ENCODE measurements around the gene ARHGAP22. TPM values are rescaled to one million over a fixed set of nuclear protein-coding genes. Genes with fewer than 3 reads are reported as not detected.

Gene ARHGAP22
- total RNA-seq, 3 donors from 2014 or later (not counting 1 experiment from before 2014, with no cell fraction given) = 0.21 to 0.40 TPM; not detected in 1

- H3K36me3 ChIP-seq (ENCODE audit: control insufficient read depth, insufficient read depth, low read length) = no peaks in the 10 kb centered on the region
- H3K27me3 ChIP-seq (ENCODE audit: control insufficient read depth, insufficient read depth, low read length) = no peaks in the 10 kb centered on the region
- H3K4me3 Mint-ChIP-seq = no peak overlapping the region
- DNase-seq = peak in 1 of 2 donors; percentile 14
- H3K27ac Mint-ChIP-seq = no peak overlapping the region
- no peaks in the 10 kb centered on the region for H3K9me3 ChIP-seq (ENCODE audit: control insufficient read depth, insufficient read depth, low read length)
- H3K4me1 ChIP-seq (ENCODE audit: control insufficient read depth, insufficient read depth, low read length) = no peaks in the 10 kb centered on the region
- no peak for TF ChIP-seq CTCF (IDR thresholded peaks at IDR 0.05)
- no peaks in the 10 kb centered on the region for H3K36me3 Mint-ChIP-seq
- no peak overlapping the region for H3K27ac ChIP-seq (ENCODE audit: low read length)
- H3K9me3 Mint-ChIP-seq = no peaks in the 10 kb centered on the region
- H3K27me3 Mint-ChIP-seq (ENCODE audit: low read depth in 2 of 2) = peaks cover 0 to 12% of the 10 kb centered on the region in 2 donors
- H3K4me1 Mint-ChIP-seq = peaks cover 0 to 10% of the 10 kb centered on the region in 2 donors
- WGBS (ENCODE audit: insufficient coverage) = 54% methylated on average over 7 of the region's 7 CpGs
- H3K4me3 ChIP-seq (ENCODE audit: low read length) = no peak overlapping the region
- intact Hi-C loops (cut with micrococcal nuclease) = no loop called here
- no peak for ATAC-seq
These were observed 158.1 kb downstream of the ARHGAP22 start for GRCh38 chr10:48446785-48447184.

- Mint-ChIP-seq H3K9me3 (no peaks in the 10 kb centered on the region), H3K36me3 (no peaks in the 10 kb centered on the region), H3K27me3 (ENCODE audit: low read depth in 2 of 2) (peaks cover 0 to 12% of the 10 kb centered on the region in 2 donors), H3K4me3 (no peak overlapping the region), H3K27ac (no peak overlapping the region), H3K4me1 (peaks cover 0 to 10% of the 10 kb centered on the region in 2 donors)
- H3K9me3 ChIP-seq (ENCODE audit: control insufficient read depth, insufficient read depth, low read length) = no peaks in the 10 kb centered on the region
- DNase-seq (no peak), ATAC-seq (no peak)
- intact Hi-C loops (cut with micrococcal nuclease) = no loop called here
- H3K4me1 ChIP-seq (ENCODE audit: control insufficient read depth, insufficient read depth, low read length) = no peaks in the 10 kb centered on the region
- TF ChIP-seq CTCF (IDR thresholded peaks at IDR 0.05) = no peak
- no peaks in the 10 kb centered on the region for H3K27me3 ChIP-seq (ENCODE audit: control insufficient read depth, insufficient read depth, low read length)
- 83% methylated on average over 7 of the region's 7 CpGs for WGBS (ENCODE audit: insufficient coverage)
- H3K27ac ChIP-seq (ENCODE audit: low read length) = no peak overlapping the region
- no peaks in the 10 kb centered on the region for H3K36me3 ChIP-seq (ENCODE audit: control insufficient read depth, insufficient read depth, low read length)
- H3K4me3 ChIP-seq (ENCODE audit: low read length) = no peak overlapping the region
These were observed 158.9 kb downstream of the ARHGAP22 start for GRCh38 chr10:48445932-48446331.

DNA sequence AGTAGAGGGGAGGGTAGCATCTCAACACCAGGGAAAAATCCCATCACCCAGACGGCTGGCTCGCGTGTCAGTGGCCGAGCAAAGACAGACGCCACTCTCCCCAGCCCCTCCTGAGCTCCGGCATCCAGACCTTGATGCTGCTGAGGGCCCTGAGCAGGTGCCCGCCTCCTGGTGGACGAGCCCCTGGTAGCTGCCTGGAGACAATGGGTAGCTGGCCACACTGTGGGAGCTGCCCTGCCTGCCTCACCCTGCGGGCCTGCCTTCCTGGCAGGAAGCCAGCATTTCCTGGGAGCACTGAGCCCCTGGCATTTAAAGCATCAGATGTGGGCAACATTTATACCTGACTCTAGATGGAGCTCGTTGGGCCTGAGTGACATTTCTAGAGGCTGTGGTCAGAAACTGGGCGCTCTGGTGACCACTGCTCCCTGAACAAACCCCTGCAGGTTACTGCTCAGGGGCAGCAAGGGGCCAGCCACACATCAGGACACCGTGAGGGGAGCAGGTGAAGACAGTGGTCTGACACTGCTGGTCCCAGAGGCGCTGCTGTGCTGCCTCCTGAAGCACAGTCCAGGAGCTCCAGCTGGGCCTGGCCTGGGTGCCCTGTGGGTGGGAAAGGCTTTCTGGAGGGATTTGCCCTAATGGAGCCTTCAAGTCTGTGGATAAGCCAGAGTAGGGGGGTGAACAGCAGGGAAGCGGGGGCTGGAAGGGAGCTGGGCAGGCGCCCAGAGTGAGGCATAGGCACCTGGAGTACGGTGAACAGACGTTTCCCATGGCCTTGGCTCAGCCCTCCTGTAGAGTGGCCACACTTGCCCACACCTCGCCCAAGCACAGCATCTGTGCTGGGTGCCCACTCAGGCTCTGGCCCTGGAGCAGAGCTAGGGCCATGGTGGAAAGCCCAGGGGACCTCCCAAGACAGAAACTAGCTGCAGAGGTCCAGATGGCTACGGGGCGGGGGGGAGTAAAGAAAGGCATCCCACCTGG is 159.7 kb downstream of the ARHGAP22 start:
- no peak for ATAC-seq
- no peaks in the 10 kb centered on the region for H3K27me3 ChIP-seq (ENCODE audit: control insufficient read depth, insufficient read depth, low read length)
- intact Hi-C loops (cut with micrococcal nuclease) = no loop called here
- no peak for TF ChIP-seq CTCF (IDR thresholded peaks at IDR 0.05)
- no peaks in the 10 kb centered on the region for H3K4me1 ChIP-seq (ENCODE audit: control insufficient read depth, insufficient read depth, low read length)
- Mint-ChIP-seq H3K27ac (no peak overlapping the region), H3K9me3 (no peaks in the 10 kb centered on the region), H3K36me3 (no peaks in the 10 kb centered on the region), H3K4me3 (no peak overlapping the region), H3K27me3 (ENCODE audit: low read depth in 2 of 2) (peaks cover 0 to 12% of the 10 kb centered on the region in 2 donors), H3K4me1 (peaks cover 0 to 10% of the 10 kb centered on the region in 2 donors)
- H3K4me3 ChIP-seq (ENCODE audit: low read length) = no peak overlapping the region
- no peaks in the 10 kb centered on the region for H3K36me3 ChIP-seq (ENCODE audit: control insufficient read depth, insufficient read depth, low read length)
- H3K27ac ChIP-seq (ENCODE audit: low read length) = no peak overlapping the region
- 80% methylated on average over 20 of the region's 20 CpGs for WGBS (ENCODE audit: insufficient coverage)
- H3K9me3 ChIP-seq (ENCODE audit: control insufficient read depth, insufficient read depth, low read length) = no peaks in the 10 kb centered on the region
- DNase-seq = no peak
